Hematopoietic multipotent progenitor cell (in vitro differentiated cells): ENCODE measurements around the gene MYO15A. TPM values are rescaled to one million over a fixed set of nuclear protein-coding genes. Genes with fewer than 3 reads are reported as not detected.
"Not testable (repeated sequence)": the region's sequence is repeated elsewhere in the genome, so short reads cannot be mapped to it uniquely, and the experiment has no call there.

ENCODE experiments used
- DNase-seq, 3 donors: peaks; one replicate each; pipeline ENCODE4 v3.0.0-alpha.2; 2011 to 2015; ENCODE audit warnings: low read depth in 2 of 3, low spot score in 2 of 3
- total RNA-seq: library from RNA; depleted of rRNA; stranded (reverse); fragments of >200 nt; gene quantifications from one replicate; pipeline ENCODE4 v1.2.3, GENCODE V29; 2012

MYO15A gene
- total RNA-seq, 1 donor, result 1.6 TPM

DNA sequence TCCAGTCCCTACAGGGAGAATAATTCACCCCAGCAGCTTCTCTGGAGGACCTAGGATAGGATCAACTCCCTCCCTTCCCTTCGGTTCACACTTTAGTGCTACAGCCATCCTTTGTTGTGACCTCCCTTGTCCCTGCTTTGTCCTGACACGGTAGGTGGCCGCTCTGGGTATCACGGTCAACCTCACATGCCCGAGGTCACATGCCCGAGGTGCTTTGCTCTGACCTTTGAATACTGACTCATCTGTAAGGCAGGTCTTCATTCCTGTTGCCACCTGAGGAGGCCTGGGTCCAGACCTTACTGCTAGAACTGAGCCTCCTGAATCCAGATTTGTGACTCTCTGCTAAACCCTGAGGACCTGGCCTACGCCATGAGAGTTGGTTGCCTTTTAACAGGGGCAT, 94.8 kb downstream of the MYO15A start:
- DNase-seq, result no peak

DNA sequence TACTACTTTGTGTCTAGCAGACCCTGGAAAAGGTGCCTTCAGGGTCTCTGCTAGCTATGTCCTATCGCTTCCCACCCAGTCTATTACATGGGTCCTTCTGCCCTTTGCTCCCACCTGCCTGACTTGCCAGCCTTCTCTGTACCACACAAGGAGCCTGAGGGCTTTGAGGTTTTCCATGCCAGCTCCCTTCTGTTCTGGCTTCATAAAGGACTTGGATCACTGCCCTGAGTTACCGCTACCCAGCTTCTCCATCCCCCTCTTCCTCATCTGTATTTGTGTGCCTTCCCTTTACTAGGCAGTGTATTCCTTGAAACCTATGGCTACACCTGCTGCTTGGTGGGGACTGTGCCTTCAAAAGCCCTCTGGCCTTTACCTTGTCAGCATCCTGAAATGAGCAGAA, 97.3 kb downstream of the MYO15A start:
- no peak for DNase-seq

DNA sequence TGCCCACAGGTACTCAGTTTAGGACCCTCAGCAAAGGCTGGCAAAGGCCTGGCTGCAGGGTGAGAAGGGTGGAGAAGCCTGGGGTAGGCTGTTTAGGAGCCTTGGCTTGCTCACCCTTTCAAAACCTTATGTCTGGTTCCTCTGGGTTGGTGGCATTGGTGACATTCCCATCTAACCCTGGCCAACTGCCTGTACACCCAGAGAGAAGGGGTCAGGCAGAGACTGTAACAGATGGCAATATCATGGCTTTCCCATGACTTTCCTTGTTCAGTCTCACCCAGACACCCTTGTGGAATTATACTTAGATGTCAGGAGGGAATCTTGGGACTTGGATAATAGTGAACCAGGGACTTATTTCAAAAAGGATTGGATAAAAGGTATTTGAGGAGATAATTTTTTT, 98.4 kb downstream of the MYO15A start:
- no peak for DNase-seq

DNA sequence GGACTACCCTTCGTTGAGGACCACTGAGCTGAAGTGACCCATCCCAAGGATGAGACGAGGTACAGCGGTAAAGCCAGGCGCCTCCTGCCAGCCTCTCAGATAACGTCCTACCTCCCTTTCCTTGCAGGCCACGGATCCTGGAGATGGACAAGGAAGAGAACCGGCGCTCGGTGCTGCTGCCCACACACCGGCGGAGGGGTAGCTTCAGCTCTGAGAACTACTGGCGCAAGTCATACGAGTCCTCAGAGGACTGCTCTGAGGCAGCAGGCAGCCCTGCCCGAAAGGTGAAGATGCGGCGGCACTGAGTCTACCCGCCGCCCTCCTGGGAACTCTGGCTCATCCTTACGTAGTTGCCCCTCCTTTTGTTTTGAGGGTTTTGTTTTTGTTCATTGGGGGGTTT, 99.5 kb downstream of the MYO15A start:
- DNase-seq, result no peak

DNA sequence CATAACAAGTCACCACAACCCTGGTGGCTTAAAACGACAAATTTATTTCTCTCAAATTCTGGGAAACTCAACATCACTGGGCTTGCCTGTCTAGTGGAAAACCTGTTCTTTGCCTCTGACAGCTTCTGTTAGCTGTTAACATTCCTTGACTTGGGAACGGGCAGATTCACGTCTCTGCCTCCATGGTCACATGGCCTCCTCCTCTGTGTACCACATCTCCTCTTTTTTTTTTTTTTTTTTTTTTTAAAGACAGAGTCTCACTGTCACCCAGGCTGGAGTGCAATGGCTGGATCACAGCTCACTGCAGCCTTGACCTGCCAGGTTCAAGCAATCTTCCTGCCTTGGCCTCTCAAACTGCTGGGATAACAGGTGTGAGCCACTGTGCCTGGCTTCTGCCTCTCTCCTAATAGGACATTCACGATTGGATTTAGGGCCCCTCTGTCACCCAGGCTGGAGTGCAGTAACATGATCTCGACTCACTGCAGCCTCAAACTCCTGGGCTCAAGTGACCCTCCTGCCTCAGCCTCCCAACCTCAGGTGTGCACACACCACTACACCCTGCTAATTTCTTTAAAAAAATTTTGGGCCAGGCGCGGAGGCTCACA, 105.2 kb downstream of the MYO15A start:
- no peak for DNase-seq

DNA sequence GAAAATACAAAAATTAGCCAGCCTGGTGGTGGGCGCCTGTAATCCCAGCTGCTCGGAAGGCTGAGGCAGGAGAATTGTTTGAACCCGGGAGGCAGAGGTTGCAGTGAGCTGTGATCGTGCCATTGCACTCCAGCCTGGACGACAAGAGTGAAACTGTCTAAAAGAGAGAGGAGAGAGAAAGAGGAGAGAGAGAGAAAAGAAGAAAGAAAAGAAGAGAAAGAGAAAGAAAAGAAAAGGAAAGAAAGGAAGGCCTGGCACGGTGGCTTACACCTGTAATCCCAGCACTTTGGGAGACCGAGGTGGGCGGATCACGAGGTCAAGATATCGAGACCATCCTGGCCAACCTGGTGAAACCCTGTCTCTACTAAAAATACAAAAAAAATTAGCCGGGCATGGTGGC, 108.3 kb downstream of the MYO15A start:
- DNase-seq, result not testable (repeated sequence)

DNA sequence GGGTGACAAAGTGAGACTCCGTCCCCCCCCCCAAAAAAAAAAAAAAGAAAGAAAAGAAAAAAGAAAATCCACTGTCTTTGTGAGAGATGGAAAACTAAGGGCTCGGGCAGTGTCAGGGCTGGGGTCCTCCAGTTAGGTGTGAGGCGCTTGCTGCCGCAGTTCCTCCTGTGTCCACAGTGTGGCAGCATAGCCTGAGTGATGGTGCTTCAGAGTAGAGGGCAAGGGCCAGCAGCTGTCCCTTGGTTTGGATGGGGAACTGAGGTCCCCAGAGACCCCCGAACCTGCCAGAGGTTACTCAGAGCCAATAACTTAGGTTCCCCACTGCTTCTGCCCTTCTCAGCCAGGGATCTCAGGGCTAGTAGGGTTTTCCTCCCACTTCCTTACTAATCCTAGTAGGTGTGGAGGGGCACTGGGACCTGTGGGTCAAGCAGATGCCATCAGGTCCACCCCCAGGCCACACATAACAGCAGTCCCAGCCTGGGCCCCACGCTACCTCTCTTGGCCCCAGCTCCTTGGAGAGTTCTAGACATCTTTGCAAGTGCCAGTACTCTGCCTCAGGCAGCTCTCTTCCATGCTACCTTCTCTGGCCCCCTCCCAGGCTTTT, 109.0 kb downstream of the MYO15A start:
- DNase-seq, result peak; percentile 37 to 73 (median 52)

DNA sequence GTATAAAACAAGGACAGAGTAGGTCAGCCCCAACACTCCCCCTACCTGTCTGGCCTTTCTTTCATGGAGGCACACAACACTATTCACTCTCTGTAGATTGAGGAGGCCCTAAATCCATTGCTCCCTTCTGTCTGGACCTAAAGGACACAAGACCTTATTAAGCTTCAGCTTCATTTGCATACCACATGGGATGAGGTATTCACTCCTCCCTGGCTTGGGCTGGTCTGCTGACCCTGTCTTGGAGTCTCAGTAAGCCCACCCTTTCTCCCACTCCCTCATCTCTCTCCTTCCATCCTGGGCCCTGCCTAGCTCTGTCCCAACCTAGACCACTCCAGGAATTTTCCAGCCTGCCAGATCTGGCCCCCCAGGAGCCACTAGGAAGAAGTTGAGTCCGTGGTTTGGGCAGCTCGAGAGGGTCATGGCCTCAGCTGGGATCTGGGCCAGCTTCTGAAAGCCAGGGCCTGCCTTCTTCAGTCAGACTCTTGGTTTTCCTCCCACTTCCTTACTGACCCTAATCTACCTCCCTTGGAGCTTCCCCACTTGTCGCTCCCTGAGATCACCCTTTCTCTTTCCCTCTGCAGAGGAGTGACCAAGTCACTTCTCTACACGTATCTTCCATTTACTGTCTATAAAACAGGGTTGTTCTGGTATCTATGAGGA, 110.3 kb downstream of the MYO15A start:
- DNase-seq, result no peak

DNA sequence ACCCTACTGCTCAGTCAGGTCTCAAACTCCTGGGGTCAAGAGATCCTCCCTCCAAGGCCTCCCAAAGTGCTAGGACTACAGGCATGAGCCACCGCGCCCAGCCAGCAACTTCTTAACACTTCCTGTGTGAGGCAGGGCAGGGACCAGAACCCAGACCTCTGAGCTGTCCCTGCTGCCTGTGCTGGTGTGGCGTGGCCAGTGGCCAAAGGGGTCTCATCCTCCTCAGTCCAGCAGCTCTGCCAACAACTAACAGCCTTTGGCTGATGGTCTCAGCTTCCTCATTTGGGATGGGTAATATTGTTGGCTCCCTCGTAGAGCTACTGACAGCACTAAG, 115.5 kb downstream of the MYO15A start:
- DNase-seq, result no peak

DNA sequence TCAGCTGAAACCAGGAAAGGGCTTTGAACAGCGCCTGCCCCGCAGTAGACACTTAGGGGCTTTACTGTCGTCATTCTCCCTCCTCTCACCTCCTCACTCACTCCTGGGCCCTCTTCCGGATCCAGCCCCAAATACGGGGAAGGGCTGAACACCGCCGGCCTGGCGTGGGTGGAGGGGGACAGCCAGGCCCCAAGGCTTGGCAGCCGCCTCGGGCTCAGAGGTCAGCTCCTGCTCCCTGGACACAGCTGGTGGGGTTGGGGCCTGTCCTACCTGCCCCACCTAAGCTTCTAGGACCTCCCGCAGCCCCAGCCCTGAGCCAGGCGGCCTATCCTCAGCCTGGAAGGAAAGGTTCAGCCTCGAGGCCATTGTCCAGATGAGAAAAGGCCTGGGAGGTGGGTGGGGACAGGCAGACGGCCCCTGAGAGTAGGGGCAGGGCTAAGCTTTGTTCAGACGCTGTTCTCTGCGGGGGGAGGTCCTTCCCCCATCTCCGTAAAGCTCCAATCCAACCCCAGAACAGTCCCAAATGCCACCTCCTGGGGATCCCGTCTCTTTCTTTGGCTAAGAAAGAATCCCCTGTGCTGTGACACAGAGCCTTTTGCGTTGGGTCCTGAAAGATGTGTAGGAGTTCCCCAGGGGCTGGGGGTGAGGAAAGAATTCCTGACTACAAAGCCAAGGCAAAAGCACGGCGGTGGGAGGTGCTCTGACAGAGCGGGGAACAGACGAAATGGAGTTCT, 116.0 kb downstream of the MYO15A start:
- DNase-seq, result no peak

DNA sequence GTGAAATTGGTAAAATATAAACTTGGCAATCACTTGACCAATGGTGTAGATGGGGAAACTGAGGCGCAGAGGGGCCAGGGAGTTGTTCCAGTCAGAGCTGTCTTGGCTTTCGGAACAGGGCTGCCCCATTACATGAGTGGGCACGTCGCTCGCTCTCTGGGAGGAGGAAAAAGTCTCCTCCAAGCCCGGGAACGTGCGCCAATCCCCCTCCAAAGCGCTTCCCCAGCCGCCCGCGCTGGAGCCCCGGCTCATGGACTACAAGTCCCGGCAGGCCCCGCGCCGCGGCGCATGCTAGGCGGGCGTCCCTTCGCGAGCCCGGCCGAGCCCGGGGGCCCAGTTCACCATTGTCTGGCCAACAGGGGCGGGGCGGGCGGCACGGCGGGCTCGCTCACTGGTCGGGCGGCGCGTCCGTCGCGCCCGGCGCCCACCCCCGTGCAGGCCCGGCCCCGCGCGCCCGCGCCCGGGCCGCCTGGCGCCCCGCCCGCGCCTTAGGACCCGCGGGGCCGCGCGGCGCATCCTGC, 116.6 kb downstream of the MYO15A start, which contains the start of gene LLGL1:
Gene LLGL1, plus strand, starts transcription at position 515 of the 521 bp plus-strand sequence. CDS start 48 bp downstream, outside the sequence.
- DNase-seq, result peak; percentile 85 to 96 (median 95)

DNA sequence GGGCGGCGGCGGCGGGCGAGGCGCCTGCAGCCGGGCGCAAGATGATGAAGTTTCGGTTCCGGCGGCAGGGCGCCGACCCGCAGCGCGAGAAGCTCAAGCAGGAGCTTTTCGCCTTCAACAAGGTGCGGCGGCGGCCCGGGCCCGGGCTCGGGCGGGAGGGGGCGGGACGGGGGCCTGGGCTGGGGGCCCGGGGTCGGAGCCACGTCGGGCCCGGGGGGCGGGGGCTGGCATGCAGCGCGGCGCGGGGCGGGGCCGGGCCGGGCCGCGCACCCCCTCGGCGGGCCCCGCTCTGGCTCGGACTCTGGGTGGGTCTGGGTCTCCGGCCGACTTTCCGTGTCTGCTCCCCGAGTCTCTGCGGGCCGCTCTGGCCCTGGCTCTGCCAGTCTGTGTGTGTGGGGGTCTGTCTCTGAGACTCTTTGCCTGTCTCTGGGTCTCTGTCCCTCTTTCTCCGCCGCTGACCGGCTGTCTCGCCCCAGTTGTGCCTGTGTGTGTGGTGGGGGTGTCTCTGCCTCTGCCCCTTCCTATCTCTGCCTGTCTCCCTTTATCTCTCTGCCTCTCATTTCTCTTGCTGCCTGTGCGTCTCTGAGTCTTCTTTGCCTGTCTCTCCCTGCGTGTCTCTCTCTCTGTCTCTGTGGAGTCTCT, 117.2 kb downstream of the MYO15A start:
- DNase-seq, result peak in 1 of 3 donors; percentile 11

DNA sequence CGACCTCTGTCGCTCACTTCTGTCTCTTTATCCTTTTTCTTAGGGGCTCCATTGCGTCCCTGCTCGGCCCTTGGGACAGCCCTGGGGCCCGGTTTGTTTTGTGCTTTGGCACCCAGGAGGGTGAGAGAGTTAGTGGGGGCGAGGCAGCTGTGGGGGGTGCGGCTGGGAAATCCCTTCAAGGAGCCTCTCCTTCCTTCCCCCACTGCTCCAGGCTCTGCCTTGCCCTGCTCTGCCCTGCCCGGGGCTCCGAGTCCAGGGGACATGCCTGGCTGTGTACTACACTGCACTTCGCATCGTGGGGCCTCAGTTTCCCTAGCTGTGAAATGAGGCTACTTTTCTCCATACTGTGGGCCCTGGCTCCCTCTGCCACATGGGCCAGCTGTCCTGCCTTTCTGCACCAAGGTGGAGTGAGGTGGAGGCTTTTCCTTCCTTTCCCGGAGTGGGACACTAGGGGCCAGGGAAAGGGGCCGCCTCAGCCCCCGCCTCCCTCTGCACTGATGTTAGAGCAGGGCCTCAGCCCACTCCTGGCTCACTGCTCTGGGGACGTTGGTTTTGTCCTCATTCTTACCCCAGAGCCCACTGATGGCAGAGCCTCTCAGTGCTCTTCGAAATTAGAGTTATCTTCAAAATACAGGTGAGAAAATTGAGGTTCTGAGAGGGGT, 117.9 kb downstream of the MYO15A start:
- DNase-seq, result no peak

DNA sequence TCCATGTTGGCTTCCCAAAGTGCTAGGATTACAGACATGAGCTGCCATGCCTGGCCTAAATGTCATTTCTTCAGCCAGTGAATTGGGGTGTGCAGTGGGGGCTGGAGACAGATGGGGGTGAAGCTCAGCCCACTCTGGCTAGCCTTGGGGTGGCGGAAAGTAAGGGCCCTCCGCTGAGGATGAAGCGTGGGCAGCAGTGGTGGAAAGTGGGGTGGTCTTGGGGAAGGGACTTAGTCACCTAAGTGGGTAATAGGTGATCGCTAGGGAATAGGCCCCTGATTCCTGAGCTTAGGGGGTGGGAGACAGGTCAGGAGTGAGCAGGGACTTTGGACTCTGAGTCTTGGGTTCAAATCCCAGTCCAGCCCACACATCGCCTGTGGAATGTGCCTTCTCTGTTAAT, 119.1 kb downstream of the MYO15A start:
- no peak for DNase-seq

DNA sequence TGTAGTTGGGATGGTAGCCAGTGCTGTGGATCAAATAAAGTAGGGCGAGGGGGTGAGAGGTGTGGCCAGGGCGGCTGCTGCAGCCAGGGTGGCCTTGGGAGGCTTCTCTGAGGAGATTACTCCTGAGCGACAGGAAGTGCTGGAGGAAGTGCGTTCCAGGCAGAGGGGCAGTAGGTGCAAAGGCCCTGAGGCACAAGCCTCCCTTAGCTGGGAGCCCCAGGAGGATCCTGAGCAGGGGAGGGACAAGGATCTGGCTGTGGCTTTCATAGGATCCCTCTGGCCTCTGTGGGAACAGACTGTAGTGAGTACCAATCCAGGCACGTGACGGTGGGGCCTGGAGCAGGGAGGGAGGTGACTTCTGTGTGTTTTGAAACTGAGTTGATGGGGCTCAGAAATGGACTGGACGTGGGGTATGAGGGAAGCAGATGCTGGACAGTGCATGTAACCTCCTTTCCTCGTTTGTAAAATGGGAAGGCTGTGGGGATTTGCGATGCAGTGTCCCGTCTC, 119.7 kb downstream of the MYO15A start:
- DNase-seq, result no peak

DNA sequence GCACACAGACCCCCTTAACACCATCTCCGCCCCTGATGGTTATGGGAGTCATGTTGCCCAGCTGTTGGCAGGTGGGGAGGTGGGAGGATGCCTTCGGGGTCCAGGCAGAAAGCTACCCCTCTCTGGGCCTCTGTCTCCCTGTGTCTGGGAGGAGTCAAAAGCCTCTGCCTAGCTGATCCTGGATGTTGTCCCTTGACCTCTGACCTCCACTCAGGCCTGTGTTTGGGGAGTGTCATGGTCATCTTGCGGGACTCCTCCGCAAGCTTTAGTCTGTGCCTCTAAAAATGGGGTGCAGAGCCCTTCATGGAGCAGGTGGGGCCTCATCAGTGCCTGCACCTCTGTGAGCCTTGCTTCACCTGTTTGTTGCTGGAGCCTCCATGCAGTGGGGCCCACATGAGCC, 120.7 kb downstream of the MYO15A start:
- no peak for DNase-seq
